ENCODE measurements around the gene QRICH2. TPM values are rescaled to one million over a fixed set of nuclear protein-coding genes. Genes with fewer than 3 reads are reported as not detected.

The QRICH2 gene
- total RNA-seq, 2 experiments from 2014 or later = 7.2 to 9.4 TPM

DNA sequence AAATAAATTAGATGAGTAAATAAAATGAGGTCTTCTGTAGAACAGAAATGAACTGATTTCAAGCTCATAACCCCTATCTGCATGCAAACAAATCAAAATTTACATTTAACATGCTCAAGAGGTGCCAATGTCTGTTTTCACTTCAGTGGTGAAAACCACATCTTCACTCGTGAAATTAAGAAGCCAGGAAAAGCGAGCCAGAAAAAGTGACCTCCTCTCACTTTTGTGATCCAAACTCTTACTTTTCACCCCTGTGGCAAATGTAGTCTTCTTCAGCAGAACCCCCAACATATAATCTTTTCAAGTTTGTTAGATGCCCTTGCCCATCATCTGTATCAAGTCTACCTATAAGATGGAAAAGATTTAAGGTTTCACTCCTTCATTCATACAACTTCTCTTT lies 9.5 kb upstream of the QRICH2 start:
- Histone ChIP-seq H3K9me3 (ENCODE audit: low read length) (no peaks in the 10 kb centered on the region), H3K36me3 (ENCODE audit: insufficient read depth, low read length) (peaks cover 75% of the 10 kb centered on the region), H3K9me2 (ENCODE audit: insufficient read depth, low read length) (no peaks in the 10 kb centered on the region), H3K79me2 (ENCODE audit: insufficient read depth, low read depth, low read length) (no peaks in the 10 kb centered on the region), H3K27ac (ENCODE audit: low read depth, low read length, poor library complexity, severe bottlenecking) (no peak overlapping the region), H4K20me1 (ENCODE audit: insufficient read depth, low read length) (no peaks in the 10 kb centered on the region), H3K4me2 (ENCODE audit: low read length) (no peak overlapping the region), H3K4me1 (ENCODE audit: insufficient read depth, low read length, poor library complexity, severe bottlenecking) (no peaks in the 10 kb centered on the region), H3K4me3 (ENCODE audit: low read depth, low read length, poor library complexity, severe bottlenecking) (no peak overlapping the region), H2AFZ (ENCODE audit: low read length) (no peak overlapping the region)
- BruUV-seq (replicated peaks) = no TSS peak
- intact Hi-C loops (cut with micrococcal nuclease; ENCODE audit: unreplicated experiment) = no loop called here
- CTCF ChIA-PET (ENCODE audit: unreplicated experiment) = no interaction called here
- POLR2A ChIA-PET = interaction anchor here (0.6 kb wide), 1 partner anchor 28 kb away, joined by 3 read pairs; no protein-coding TSS in a partner anchor
- TF ChIP-seq EZH2phosphoT487 (IDR thresholded peaks at IDR 0.05; ENCODE audit: borderline replicate concordance, low read depth, low read length) = no peak
- TF ChIP-seq, protein P1, sequence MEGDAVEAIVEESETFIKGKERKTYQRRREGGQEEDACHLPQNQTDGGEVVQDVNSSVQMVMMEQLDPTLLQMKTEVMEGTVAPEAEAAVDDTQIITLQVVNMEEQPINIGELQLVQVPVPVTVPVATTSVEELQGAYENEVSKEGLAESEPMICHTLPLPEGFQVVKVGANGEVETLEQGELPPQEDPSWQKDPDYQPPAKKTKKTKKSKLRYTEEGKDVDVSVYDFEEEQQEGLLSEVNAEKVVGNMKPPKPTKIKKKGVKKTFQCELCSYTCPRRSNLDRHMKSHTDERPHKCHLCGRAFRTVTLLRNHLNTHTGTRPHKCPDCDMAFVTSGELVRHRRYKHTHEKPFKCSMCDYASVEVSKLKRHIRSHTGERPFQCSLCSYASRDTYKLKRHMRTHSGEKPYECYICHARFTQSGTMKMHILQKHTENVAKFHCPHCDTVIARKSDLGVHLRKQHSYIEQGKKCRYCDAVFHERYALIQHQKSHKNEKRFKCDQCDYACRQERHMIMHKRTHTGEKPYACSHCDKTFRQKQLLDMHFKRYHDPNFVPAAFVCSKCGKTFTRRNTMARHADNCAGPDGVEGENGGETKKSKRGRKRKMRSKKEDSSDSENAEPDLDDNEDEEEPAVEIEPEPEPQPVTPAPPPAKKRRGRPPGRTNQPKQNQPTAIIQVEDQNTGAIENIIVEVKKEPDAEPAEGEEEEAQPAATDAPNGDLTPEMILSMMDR (conservative IDR thresholded peaks at IDR 0.05; ENCODE audit: low read length) = no peak
- no peak for DNase-seq (ENCODE audit: low spot score)

DNA sequence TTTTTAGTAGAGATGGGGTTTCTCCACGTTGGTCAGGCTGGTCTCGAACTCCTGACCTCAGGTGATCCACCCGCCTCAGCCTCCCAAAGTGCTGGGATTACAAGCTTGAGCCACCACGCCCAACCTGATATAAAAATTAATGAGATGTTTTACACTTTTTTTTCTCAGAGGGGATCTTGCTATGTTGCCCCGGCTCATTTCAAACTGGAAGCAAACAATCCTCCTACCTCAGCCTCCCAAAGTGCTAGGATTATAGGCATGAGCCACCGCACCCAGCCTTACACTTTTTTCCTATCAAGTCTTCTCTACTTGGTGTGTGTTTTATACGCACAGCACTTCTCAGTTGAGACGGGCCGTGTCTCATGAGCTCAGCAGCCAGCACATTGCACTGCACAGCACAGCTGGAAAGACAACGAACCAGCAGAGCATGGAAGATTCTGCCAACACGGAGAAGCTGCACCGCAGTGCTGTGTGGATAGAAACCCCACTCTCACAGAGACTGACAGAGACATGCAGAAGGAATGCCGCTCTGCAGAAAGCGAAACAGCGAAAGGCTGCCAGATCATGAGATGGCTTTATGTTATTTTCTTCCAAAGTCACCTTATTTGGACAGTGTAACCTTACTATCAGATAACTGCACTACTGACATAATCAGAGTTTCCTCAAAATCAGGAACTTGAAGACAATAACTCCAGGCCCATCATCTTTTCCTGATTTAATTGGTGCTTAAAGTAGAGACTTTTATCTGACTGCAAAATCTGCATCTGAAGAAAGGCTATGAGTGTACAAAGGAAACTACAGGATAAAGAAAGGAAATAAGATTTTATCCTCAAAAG lies 6.5 kb upstream of the QRICH2 start:
- Histone ChIP-seq H2AFZ (ENCODE audit: low read length) (no peak overlapping the region), H3K79me2 (ENCODE audit: insufficient read depth, low read depth, low read length) (no peaks in the 10 kb centered on the region), H3K27ac (ENCODE audit: low read depth, low read length, poor library complexity, severe bottlenecking) (no peak overlapping the region), H3K4me2 (ENCODE audit: low read length) (no peak overlapping the region), H3K4me3 (ENCODE audit: low read depth, low read length, poor library complexity, severe bottlenecking) (no peak overlapping the region), H3K36me3 (ENCODE audit: insufficient read depth, low read length) (peaks cover 79% of the 10 kb centered on the region), H3K9me3 (ENCODE audit: low read length) (no peaks in the 10 kb centered on the region), H3K4me1 (ENCODE audit: insufficient read depth, low read length, poor library complexity, severe bottlenecking) (peaks cover 5% of the 10 kb centered on the region), H3K9me2 (ENCODE audit: insufficient read depth, low read length) (no peaks in the 10 kb centered on the region), H4K20me1 (ENCODE audit: insufficient read depth, low read length) (no peaks in the 10 kb centered on the region)
- no TSS peak for BruUV-seq (replicated peaks)
- TF ChIP-seq EZH2phosphoT487 (IDR thresholded peaks at IDR 0.05; ENCODE audit: borderline replicate concordance, low read depth, low read length) = no peak
- TF ChIP-seq, protein P1 (conservative IDR thresholded peaks at IDR 0.05; ENCODE audit: low read length) = no peak
- ChIA-PET POLR2A (interaction anchor here (0.5 kb wide), 1 partner anchor 11 kb away, joined by 3 read pairs; no protein-coding TSS in a partner anchor), CTCF (ENCODE audit: unreplicated experiment) (no interaction called here)
- intact Hi-C loops (cut with micrococcal nuclease; ENCODE audit: unreplicated experiment) = no loop called here
- no peak for DNase-seq (ENCODE audit: low spot score)

DNA sequence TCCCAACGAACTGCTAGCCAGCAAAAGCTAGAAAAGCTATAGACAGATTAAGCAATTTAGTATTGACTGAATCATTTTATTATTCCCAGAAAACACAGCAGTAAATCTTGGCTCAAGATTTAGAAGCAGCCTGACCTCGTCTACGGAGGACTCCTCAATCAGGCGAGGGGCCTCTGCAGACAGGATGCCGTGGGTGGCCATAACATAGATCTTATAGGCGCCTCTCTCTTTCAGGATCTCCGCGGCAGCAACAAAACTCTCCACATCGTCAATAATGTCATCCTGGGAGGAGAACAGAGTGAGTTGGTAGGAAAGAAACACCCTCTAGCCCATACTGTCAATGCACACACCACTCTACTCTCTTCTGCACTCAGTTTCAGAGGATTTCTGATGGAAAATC lies 4.7 kb upstream of the QRICH2 start:
- Histone ChIP-seq H3K27ac (ENCODE audit: low read depth, low read length, poor library complexity, severe bottlenecking) (no peak overlapping the region), H3K4me3 (ENCODE audit: low read depth, low read length, poor library complexity, severe bottlenecking) (no peak overlapping the region), H3K9me3 (ENCODE audit: low read length) (no peaks in the 10 kb centered on the region), H3K4me1 (ENCODE audit: insufficient read depth, low read length, poor library complexity, severe bottlenecking) (peaks cover 12% of the 10 kb centered on the region), H3K79me2 (ENCODE audit: insufficient read depth, low read depth, low read length) (no peaks in the 10 kb centered on the region), H3K4me2 (ENCODE audit: low read length) (no peak overlapping the region), H4K20me1 (ENCODE audit: insufficient read depth, low read length) (no peaks in the 10 kb centered on the region), H3K9me2 (ENCODE audit: insufficient read depth, low read length) (no peaks in the 10 kb centered on the region), H3K36me3 (ENCODE audit: insufficient read depth, low read length) (peaks cover 71% of the 10 kb centered on the region), H2AFZ (ENCODE audit: low read length) (no peak overlapping the region)
- intact Hi-C loops (cut with micrococcal nuclease; ENCODE audit: unreplicated experiment) = no loop called here
- ChIA-PET POLR2A (interaction anchor here (0.8 kb wide), 1 partner anchor 33 kb away, joined by 3 read pairs; no protein-coding TSS in a partner anchor), CTCF (ENCODE audit: unreplicated experiment) (no interaction called here)
- DNase-seq (ENCODE audit: low spot score) = no peak
- no peak for TF ChIP-seq EZH2phosphoT487 (IDR thresholded peaks at IDR 0.05; ENCODE audit: borderline replicate concordance, low read depth, low read length)
- TF ChIP-seq, protein P1 (conservative IDR thresholded peaks at IDR 0.05; ENCODE audit: low read length) = no peak
- no TSS peak for BruUV-seq (replicated peaks)
